Measurements from ENCODE around the gene SLC26A9. TPM values are rescaled to one million over a fixed set of nuclear protein-coding genes. Genes with fewer than 3 reads are reported as not detected.

Gene SLC26A9, protein sequence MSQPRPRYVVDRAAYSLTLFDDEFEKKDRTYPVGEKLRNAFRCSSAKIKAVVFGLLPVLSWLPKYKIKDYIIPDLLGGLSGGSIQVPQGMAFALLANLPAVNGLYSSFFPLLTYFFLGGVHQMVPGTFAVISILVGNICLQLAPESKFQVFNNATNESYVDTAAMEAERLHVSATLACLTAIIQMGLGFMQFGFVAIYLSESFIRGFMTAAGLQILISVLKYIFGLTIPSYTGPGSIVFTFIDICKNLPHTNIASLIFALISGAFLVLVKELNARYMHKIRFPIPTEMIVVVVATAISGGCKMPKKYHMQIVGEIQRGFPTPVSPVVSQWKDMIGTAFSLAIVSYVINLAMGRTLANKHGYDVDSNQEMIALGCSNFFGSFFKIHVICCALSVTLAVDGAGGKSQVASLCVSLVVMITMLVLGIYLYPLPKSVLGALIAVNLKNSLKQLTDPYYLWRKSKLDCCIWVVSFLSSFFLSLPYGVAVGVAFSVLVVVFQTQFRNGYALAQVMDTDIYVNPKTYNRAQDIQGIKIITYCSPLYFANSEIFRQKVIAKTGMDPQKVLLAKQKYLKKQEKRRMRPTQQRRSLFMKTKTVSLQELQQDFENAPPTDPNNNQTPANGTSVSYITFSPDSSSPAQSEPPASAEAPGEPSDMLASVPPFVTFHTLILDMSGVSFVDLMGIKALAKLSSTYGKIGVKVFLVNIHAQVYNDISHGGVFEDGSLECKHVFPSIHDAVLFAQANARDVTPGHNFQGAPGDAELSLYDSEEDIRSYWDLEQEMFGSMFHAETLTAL
- 0.03 to 0.11 TPM (median 0.07 TPM) in 4 of 5 replicates, not detected in the other for total RNA-seq (2022; extraction: Qiagen RNA extraction; ENCODE audit: low read depth)

GRCh38 chr1:205943245-205943644 lies at the start of gene SLC26A9:
TSS of gene SLC26A9 (minus strand) at chr1:205943456. CDS start at chr1:205935820, 7,636 bp downstream.

Other genes with a start within 250 kb of the SLC26A9 start
- gene NUCKS1, start 193.3 kb downstream of the SLC26A9 start, total RNA-seq (2022; extraction: Qiagen RNA extraction; ENCODE audit: low read depth) = 87.7 to 151 TPM (median 133 TPM) in 5 replicates
- 10.1 to 12.4 TPM (median 12.3 TPM) in 5 replicates for gene RAB29, start 168.0 kb downstream of the SLC26A9 start, total RNA-seq (2022; extraction: Qiagen RNA extraction; ENCODE audit: low read depth)
- gene SLC41A1, start 130.3 kb downstream of the SLC26A9 start, total RNA-seq (2022; extraction: Qiagen RNA extraction; ENCODE audit: low read depth) = 20.6 to 30.6 TPM (median 24.8 TPM) in 5 replicates
- not detected in 5 replicates for gene PM20D1, start 93.3 kb downstream of the SLC26A9 start, total RNA-seq (2022; extraction: Qiagen RNA extraction; ENCODE audit: low read depth)
- gene RAB7B, start 59.9 kb upstream of the SLC26A9 start, total RNA-seq (2022; extraction: Qiagen RNA extraction; ENCODE audit: low read depth) = 1.2 to 3.4 TPM (median 1.5 TPM) in 5 replicates
- 0.08 TPM in 1 of 5 replicates, not detected in the others for gene CTSE, start 80.4 kb upstream of the SLC26A9 start, total RNA-seq (2022; extraction: Qiagen RNA extraction; ENCODE audit: low read depth)
- not detected in 5 replicates for gene RHEX, start 109.7 kb upstream of the SLC26A9 start, total RNA-seq (2022; extraction: Qiagen RNA extraction; ENCODE audit: low read depth)
- not detected in 5 replicates for gene AVPR1B, start 173.9 kb upstream of the SLC26A9 start, total RNA-seq (2022; extraction: Qiagen RNA extraction; ENCODE audit: low read depth)

Measured in A549 treated with RU486 at 1 μM for 4 hours (cell line).